ENCODE measurements around the gene CARMIL3.

CARMIL3 gene

DNA sequence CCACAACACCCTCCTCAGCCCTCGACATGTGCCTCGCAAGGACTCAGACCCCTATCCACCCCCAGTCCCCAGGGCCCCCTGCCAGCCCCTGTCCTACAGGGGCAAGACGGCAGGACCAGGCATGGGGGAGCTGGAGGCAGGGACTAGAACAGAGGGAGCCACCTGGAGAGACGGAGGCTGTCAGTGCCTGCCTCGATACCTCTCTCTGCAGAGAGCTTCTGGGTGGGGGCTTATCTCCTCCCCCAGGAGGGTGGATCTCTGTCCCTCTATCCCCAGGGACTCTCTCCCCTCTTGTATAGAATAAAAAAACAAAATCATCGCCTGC is 17.6 kb downstream of the CARMIL3 start:
- no peak overlapping the region for H3K4me3 ChIP-seq (ENCODE audit: low read depth, low read length)
- DNase-seq (ENCODE audit: low read depth) = no peak
- TF ChIP-seq, protein P1, sequence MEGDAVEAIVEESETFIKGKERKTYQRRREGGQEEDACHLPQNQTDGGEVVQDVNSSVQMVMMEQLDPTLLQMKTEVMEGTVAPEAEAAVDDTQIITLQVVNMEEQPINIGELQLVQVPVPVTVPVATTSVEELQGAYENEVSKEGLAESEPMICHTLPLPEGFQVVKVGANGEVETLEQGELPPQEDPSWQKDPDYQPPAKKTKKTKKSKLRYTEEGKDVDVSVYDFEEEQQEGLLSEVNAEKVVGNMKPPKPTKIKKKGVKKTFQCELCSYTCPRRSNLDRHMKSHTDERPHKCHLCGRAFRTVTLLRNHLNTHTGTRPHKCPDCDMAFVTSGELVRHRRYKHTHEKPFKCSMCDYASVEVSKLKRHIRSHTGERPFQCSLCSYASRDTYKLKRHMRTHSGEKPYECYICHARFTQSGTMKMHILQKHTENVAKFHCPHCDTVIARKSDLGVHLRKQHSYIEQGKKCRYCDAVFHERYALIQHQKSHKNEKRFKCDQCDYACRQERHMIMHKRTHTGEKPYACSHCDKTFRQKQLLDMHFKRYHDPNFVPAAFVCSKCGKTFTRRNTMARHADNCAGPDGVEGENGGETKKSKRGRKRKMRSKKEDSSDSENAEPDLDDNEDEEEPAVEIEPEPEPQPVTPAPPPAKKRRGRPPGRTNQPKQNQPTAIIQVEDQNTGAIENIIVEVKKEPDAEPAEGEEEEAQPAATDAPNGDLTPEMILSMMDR (IDR thresholded peaks at IDR 0.05; ENCODE audit: insufficient read depth, low read depth, low read length, missing control alignments) = no peak

DNA sequence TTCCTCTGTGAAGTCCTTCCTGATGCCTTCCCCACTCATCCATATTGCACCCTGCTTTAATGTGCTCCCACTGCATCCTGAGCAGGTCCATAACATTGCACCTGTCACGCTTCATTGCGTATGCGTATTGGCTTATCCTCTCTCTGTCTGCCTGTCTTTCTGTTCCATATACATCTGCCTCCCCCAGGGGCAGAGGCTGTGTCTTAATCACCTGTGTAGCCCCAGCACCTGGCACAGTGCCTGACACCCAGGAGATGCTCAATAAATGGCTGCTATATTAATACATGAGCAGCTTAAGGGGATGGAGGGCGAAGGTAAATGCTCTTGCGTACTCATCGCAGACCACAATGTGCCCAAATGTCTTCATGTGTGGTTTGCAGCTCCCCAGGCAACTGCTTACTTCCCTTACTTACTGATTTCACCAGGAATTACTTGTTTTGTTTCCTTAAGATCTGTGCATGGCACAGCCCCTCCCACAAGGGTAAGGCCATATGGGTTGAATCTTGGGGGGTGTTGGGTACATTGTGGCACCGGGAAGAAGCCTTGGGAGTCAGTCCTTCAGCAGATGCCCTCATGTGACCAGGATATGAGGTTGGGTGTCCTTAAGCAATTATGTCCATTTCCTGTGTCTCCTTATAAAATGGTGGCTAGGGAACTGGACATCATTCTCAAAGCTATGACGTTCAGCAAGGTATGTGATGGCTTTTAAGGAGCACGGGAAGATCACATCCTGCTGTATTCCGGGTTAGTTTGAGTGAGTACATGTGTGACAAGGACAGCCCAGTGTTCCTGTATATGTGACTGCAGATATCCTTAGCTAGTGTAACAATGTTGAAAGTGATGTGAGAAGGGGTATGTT is 18.7 kb downstream of the CARMIL3 start:
- TF ChIP-seq, protein P1 (IDR thresholded peaks at IDR 0.05; ENCODE audit: insufficient read depth, low read depth, low read length, missing control alignments) = no peak
- no peak overlapping the region for H3K4me3 ChIP-seq (ENCODE audit: low read depth, low read length)
- DNase-seq (ENCODE audit: low read depth) = no peak

DNA sequence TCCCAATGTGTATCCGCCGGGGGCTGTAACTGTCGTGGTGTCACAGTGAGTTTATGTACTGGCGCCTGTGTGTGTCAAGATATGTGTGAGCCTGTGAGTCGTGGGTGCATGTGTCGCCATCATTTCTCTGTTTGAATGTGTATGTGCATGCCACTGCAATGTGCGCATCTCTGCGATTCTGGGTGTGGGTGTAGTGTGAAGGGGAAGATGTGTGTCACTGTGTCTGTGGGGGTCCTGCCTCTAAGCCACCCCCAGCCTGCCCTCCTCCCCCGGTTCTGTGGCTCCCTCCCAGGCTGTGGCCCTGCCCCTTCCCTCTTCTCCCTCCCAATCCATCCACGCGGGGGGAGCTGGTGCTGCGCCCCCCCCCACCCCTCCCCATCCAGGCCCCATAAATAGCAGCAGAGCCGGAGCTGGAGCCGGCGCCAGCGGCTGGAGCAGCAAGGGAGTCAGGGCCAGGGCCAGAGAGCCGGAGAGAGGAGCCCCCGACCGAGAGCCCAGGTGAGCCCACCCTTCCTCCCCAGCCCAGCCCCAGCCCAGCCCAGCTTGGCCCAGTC is 19.4 kb downstream of the CARMIL3 start, which contains the start of gene CPNE6:
Gene CPNE6 (plus strand): TSS at position 419 of the 554 bp plus-strand sequence. CDS start 1,375 bp downstream, outside the sequence.
- TF ChIP-seq, protein P1 (IDR thresholded peaks at IDR 0.05; ENCODE audit: insufficient read depth, low read depth, low read length, missing control alignments) = no peak
- DNase-seq (ENCODE audit: low read depth) = no peak
- H3K4me3 ChIP-seq (ENCODE audit: low read depth, low read length) = no peak within 1 kb of the TSS

DNA sequence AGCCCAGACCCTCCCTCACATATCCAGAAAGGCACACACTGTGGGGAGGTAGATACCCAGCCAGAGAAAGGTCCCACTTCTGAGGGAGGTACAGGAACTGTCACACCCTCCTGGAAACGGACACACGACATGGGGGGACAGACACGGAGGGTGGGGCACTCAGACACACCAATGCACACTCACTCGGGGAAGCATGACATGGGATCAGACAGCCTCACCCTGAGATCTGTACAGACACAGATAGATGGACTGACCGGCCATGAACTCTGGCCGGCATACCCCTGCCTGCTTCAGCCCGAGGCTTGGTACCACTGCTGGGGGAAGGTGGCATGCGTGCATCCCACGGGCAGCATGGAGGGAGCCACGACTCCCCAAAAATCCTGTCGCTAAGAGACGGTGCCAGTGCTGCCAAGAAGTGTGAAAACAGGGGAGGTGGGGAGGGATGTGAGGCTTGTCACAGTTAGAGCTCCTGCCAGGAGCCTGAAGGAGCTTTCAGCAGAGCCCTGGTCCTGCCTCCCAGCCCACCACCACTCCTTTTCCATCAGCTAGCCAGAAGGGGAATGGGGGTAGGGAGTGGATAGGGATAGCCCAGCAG is 20.1 kb downstream of the CARMIL3 start:
- TF ChIP-seq, protein P1 (IDR thresholded peaks at IDR 0.05; ENCODE audit: insufficient read depth, low read depth, low read length, missing control alignments) = no peak
- DNase-seq (ENCODE audit: low read depth) = no peak
- H3K4me3 ChIP-seq (ENCODE audit: low read depth, low read length) = no peak overlapping the region

DNA sequence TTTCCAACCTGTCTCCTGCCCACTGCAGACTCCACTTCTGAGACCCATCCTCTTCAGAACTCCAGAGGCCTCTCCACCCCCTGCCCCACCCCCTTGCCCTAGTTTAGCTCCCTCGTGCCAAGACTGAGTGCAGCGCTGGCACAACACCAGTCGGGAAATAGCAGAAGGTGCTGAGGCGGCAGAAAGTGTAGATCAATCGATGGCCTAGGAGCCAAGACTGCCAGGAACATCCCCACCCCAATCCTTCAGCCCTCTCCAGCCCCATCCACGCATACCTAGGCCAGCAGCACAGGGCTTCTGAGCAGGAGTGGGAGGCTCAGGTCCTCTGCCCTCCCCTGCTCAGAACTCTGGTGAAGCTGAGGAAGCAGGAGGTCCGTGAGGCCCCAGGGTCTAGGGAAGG is 20.6 kb downstream of the CARMIL3 start:
- DNase-seq (ENCODE audit: low read depth) = no peak
- no peak overlapping the region for H3K4me3 ChIP-seq (ENCODE audit: low read depth, low read length)
- TF ChIP-seq, protein P1 (IDR thresholded peaks at IDR 0.05; ENCODE audit: insufficient read depth, low read depth, low read length, missing control alignments) = no peak

DNA sequence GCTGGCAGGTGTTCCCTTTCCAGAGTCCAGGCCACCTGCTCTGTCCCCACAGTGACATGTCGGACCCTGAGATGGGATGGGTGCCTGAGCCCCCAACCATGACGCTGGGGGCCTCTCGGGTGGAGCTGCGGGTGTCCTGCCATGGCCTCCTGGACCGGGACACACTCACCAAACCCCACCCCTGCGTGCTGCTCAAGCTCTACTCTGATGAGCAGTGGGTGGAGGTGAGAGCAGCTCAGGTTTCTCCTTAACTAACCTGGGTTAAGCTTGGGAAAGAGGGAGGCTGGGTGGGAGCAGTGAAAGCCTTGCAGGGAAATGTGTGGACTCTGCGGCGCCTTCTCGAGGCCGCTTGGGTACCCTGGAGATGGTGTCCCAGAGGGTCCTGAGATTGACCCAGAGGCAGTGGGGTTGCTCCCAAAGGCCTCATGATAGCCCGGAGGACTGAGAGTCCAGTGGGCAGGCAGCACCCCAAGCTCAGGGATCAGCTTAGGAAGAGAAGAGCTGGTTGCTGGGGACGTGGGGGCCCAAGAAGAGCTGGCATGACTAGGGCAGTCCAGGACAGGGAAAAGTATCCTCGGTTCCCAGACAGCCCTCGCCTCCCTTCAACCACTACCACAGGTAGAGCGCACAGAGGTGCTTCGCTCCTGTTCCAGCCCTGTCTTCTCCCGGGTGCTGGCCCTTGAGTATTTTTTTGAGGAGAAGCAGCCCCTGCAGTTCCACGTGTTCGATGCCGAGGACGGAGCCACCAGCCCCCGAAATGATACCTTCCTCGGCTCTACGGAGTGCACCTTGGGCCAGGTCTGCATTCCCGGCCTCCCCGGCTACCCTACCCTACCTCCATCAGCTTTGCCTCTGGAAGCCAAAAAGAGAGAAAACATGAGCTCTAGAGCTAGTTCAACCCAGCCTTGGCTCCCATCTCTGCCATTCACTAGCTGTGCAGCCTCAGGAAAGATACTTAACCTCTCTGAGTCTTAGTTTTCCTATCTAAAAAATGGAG is 21.4 kb downstream of the CARMIL3 start:
- DNase-seq (ENCODE audit: low read depth) = no peak
- no peak overlapping the region for H3K4me3 ChIP-seq (ENCODE audit: low read depth, low read length)
- TF ChIP-seq, protein P1 (IDR thresholded peaks at IDR 0.05; ENCODE audit: insufficient read depth, low read depth, low read length, missing control alignments) = no peak

Data from GM12865 (cell line).